K562 (cell line): ENCODE data around the gene MAGEB1. TPM values are rescaled to one million over a fixed set of nuclear protein-coding genes. Genes with fewer than 3 reads are reported as not detected.

Experiments used
- DMBX1 ChIP-seq: fragments of 250-450 bp; sonication (Bioruptor Pico); IDR thresholded peaks from 2 replicates; pipeline ENCODE4 v1.8.0; 2022; ENCODE audit warnings: inconsistent platforms, mild to moderate bottlenecking, moderate library complexity, borderline replicate concordance
- GABPB2 ChIP-seq: fragments of 250-450 bp; sonication (Bioruptor Pico); conservative IDR thresholded peaks from 2 replicates; pipeline ENCODE4 v1.5.1; 2021; ENCODE audit warnings: mild to moderate bottlenecking
- RBM34 ChIP-seq: fragments of 200-400 bp; formaldehyde crosslinking; IDR thresholded peaks from 2 replicates; pipeline ENCODE4 v1.6.1; 2018; ENCODE audit warnings: low read length, borderline replicate concordance; ENCODE audit not compliant: insufficient read depth
- RUNX1 ChIP-seq: sonication (generic); IDR thresholded peaks from 2 replicates; pipeline ENCODE4 v1.6.1; 2016; ENCODE audit warnings: antibody characterized with exemption, low read depth
- ZBTB8A ChIP-seq: fragments of 450-650 bp; IDR thresholded peaks from 2 replicates; pipeline ENCODE4 v1.6.1; 2018; ENCODE audit warnings: mild to moderate bottlenecking, moderate library complexity; ENCODE audit not compliant: partially characterized antibody
- ZC3H8 ChIP-seq: fragments of 450-650 bp; IDR thresholded peaks from 2 replicates; pipeline ENCODE4 v1.6.1; 2017
- ZNF134 ChIP-seq: fragments of 250-450 bp; sonication (Bioruptor Pico); conservative IDR thresholded peaks from 2 replicates; pipeline ENCODE4 v1.4.0; 2020
- ZNF165 ChIP-seq: fragments of 250-450 bp; sonication (Bioruptor Pico); IDR thresholded peaks from 2 replicates; pipeline ENCODE4 v1.4.0; 2020; ENCODE audit warnings: borderline replicate concordance
- ZNF282 ChIP-seq: sonication (generic); formaldehyde crosslinking; IDR thresholded peaks from 2 replicates; pipeline ENCODE4 v1.8.1; 2023; ENCODE audit warnings: missing genetic modification reagents
- ZNF311 ChIP-seq: fragments of 250-450 bp; sonication (Bioruptor Pico); IDR thresholded peaks from 2 replicates; pipeline ENCODE4 v1.4.0; 2020; ENCODE audit warnings: mild to moderate bottlenecking, moderate library complexity
- ZNF436 ChIP-seq: fragments of 250-450, 450-650 bp; sonication (Bioruptor Pico); formaldehyde crosslinking; IDR thresholded peaks from 2 replicates; pipeline ENCODE4 v1.7.0; 2020; ENCODE audit warnings: mild to moderate bottlenecking
- ZNF696 ChIP-seq: fragments of 250-450 bp; sonication (Bioruptor Pico); conservative IDR thresholded peaks from 2 replicates; pipeline ENCODE4 v1.4.0; 2020; ENCODE audit warnings: mild to moderate bottlenecking, moderate library complexity
- polyA plus RNA-seq, 8 experiments: library from polyadenylated mRNA; depleted of rRNA in 4 of 8; stranded (reverse) in 5 of 8; unstranded in 3 of 8; fragments of >200 nt; fragmentation: Nextera tagmentation in 2 of 8; fragmentation: Illumina TruSeq in 1 of 8; extraction: Ambion mirVana in 2 of 8; extraction: Trizol in 1 of 8; gene quantifications; 2 replicates each; pipeline versions ENCODE4 v1.2.1 to v1.2.3, GENCODE V29; 2011 to 2014; ENCODE audit warnings: inconsistent platforms in 1 of 8, missing spikeins in 1 of 8
- total RNA-seq, 7 experiments: library from RNA; depleted of rRNA in 6 of 7; stranded (reverse); fragments of >200 nt in 6 of 7; fragmentation: Illumina TruSeq in 2 of 7; extraction: Trizol in 2 of 7; gene quantifications; 2 replicates each; pipeline versions ENCODE4 v1.2.1 to v1.2.3, GENCODE V29; 2011 to 2021; ENCODE audit warnings: low replicate concordance in 1 of 7
- TF ChIP-seq, protein P1 (sequence below): fragments of 250-450 bp; sonication (Bioruptor Pico); IDR thresholded peaks from 2 replicates; pipeline ENCODE4 v1.5.0; 2020; ENCODE audit warnings: mild to moderate bottlenecking, borderline replicate concordance
- TF ChIP-seq, protein P2 (sequence below): fragments of 450-650 bp; IDR thresholded peaks from 2 replicates; pipeline ENCODE4 v1.7.0; 2016; ENCODE audit warnings: borderline replicate concordance
- TF ChIP-seq, protein P3 (sequence below): fragments of 250-450 bp; sonication (Bioruptor Pico); IDR thresholded peaks from 2 replicates; pipeline ENCODE4 v1.4.0; 2020
- TF ChIP-seq, protein P4 (sequence below): fragments of 450-650 bp; IDR thresholded peaks from 2 replicates; pipeline ENCODE4 v1.7.1; 2018; ENCODE audit warnings: mild to moderate bottlenecking, low read depth; ENCODE audit not compliant: partially characterized antibody

MAGEB1 gene
- total and polyA plus RNA-seq, 9 of the 15 experiments (the other 6 are each of a cell fraction or from before 2014, with no cell fraction given), result 32.6 to 100 (median 43.4) TPM

GRCh38 chrX:30246769-30247489 lies at the start of gene MAGEB1 (continued):
- TF ChIP-seq, protein P1, sequence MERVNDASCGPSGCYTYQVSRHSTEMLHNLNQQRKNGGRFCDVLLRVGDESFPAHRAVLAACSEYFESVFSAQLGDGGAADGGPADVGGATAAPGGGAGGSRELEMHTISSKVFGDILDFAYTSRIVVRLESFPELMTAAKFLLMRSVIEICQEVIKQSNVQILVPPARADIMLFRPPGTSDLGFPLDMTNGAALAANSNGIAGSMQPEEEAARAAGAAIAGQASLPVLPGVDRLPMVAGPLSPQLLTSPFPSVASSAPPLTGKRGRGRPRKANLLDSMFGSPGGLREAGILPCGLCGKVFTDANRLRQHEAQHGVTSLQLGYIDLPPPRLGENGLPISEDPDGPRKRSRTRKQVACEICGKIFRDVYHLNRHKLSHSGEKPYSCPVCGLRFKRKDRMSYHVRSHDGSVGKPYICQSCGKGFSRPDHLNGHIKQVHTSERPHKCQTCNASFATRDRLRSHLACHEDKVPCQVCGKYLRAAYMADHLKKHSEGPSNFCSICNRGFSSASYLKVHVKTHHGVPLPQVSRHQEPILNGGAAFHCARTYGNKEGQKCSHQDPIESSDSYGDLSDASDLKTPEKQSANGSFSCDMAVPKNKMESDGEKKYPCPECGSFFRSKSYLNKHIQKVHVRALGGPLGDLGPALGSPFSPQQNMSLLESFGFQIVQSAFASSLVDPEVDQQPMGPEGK (CRISPR knock-in tag), result no peak
- TF ChIP-seq RBM34 (no peak), ZNF282 (CRISPR knock-in tag) (no peak), DMBX1 (CRISPR knock-in tag) (peak; percentile 24; the same call in 1 of the 2 replicates), ZNF696 (CRISPR knock-in tag) (no peak), ZNF165 (CRISPR knock-in tag) (no peak), ZNF436 (CRISPR knock-in tag) (no peak), ZC3H8 (no peak), GABPB2 (no peak), RUNX1 (no peak), ZNF134 (CRISPR knock-in tag) (no peak), ZNF311 (CRISPR knock-in tag) (no peak), ZBTB8A (no peak)
- TF ChIP-seq, protein P2, sequence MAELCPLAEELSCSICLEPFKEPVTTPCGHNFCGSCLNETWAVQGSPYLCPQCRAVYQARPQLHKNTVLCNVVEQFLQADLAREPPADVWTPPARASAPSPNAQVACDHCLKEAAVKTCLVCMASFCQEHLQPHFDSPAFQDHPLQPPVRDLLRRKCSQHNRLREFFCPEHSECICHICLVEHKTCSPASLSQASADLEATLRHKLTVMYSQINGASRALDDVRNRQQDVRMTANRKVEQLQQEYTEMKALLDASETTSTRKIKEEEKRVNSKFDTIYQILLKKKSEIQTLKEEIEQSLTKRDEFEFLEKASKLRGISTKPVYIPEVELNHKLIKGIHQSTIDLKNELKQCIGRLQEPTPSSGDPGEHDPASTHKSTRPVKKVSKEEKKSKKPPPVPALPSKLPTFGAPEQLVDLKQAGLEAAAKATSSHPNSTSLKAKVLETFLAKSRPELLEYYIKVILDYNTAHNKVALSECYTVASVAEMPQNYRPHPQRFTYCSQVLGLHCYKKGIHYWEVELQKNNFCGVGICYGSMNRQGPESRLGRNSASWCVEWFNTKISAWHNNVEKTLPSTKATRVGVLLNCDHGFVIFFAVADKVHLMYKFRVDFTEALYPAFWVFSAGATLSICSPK, result no peak
- TF ChIP-seq, protein P3, sequence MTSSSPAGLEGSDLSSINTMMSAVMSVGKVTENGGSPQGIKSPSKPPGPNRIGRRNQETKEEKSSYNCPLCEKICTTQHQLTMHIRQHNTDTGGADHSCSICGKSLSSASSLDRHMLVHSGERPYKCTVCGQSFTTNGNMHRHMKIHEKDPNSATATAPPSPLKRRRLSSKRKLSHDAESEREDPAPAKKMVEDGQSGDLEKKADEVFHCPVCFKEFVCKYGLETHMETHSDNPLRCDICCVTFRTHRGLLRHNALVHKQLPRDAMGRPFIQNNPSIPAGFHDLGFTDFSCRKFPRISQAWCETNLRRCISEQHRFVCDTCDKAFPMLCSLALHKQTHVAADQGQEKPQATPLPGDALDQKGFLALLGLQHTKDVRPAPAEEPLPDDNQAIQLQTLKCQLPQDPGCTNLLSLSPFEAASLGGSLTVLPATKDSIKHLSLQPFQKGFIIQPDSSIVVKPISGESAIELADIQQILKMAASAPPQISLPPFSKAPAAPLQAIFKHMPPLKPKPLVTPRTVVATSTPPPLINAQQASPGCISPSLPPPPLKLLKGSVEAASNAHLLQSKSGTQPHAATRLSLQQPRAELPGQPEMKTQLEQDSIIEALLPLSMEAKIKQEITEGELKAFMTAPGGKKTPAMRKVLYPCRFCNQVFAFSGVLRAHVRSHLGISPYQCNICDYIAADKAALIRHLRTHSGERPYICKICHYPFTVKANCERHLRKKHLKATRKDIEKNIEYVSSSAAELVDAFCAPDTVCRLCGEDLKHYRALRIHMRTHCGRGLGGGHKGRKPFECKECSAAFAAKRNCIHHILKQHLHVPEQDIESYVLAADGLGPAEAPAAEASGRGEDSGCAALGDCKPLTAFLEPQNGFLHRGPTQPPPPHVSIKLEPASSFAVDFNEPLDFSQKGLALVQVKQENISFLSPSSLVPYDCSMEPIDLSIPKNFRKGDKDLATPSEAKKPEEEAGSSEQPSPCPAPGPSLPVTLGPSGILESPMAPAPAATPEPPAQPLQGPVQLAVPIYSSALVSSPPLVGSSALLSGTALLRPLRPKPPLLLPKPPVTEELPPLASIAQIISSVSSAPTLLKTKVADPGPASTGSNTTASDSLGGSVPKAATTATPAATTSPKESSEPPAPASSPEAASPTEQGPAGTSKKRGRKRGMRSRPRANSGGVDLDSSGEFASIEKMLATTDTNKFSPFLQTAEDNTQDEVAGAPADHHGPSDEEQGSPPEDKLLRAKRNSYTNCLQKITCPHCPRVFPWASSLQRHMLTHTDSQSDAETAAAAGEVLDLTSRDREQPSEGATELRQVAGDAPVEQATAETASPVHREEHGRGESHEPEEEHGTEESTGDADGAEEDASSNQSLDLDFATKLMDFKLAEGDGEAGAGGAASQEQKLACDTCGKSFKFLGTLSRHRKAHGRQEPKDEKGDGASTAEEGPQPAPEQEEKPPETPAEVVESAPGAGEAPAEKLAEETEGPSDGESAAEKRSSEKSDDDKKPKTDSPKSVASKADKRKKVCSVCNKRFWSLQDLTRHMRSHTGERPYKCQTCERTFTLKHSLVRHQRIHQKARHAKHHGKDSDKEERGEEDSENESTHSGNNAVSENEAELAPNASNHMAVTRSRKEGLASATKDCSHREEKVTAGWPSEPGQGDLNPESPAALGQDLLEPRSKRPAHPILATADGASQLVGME (CRISPR knock-in tag), result no peak
- TF ChIP-seq, protein P4, sequence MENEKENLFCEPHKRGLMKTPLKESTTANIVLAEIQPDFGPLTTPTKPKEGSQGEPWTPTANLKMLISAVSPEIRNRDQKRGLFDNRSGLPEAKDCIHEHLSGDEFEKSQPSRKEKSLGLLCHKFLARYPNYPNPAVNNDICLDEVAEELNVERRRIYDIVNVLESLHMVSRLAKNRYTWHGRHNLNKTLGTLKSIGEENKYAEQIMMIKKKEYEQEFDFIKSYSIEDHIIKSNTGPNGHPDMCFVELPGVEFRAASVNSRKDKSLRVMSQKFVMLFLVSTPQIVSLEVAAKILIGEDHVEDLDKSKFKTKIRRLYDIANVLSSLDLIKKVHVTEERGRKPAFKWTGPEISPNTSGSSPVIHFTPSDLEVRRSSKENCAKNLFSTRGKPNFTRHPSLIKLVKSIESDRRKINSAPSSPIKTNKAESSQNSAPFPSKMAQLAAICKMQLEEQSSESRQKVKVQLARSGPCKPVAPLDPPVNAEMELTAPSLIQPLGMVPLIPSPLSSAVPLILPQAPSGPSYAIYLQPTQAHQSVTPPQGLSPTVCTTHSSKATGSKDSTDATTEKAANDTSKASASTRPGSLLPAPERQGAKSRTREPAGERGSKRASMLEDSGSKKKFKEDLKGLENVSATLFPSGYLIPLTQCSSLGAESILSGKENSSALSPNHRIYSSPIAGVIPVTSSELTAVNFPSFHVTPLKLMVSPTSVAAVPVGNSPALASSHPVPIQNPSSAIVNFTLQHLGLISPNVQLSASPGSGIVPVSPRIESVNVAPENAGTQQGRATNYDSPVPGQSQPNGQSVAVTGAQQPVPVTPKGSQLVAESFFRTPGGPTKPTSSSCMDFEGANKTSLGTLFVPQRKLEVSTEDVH, result peak; percentile 27
